Thoracic aorta (tissue), 2 donors: ENCODE data around the gene TCFL5. TPM values are rescaled to one million over a fixed set of nuclear protein-coding genes. Genes with fewer than 3 reads are reported as not detected.

Experiments used
- ATAC-seq: fragments of 150-250 bp; one replicate; pipeline ENCODE4 v1.8.0; 2017; ENCODE audit warnings: low read depth; ENCODE audit not compliant: insufficient number of reproducible peaks, low FRiP score
- DNase-seq: peaks from one replicate; pipeline ENCODE4 v3.0.0-alpha.2; 2020; ENCODE audit warnings: low spot score
- H3K27ac ChIP-seq, 2 donors: fragments of 200-600 bp; sonication (generic); 1 replicate in 1 of 2; 2 replicates in 1 of 2; pipeline ENCODE4 v1.5.1; 2016; ENCODE audit warnings: mild to moderate bottlenecking in 2 of 2, moderate library complexity in 2 of 2
- H3K27me3 ChIP-seq: fragments of 200-600 bp; sonication (generic); replicated peaks from 2 replicates; pipeline ENCODE4 v1.6.0; 2016; ENCODE audit warnings: mild to moderate bottlenecking; ENCODE audit not compliant: insufficient read depth
- H3K36me3 ChIP-seq: fragments of 200-600 bp; sonication (generic); one replicate; pipeline ENCODE4 v1.5.1; 2016
- H3K4me1 ChIP-seq, 2 donors: fragments of 200-600 bp; sonication (generic); 1 replicate in 1 of 2; 2 replicates in 1 of 2; pipeline versions ENCODE4 v1.5.1 to v1.6.0; 2016; ENCODE audit warnings: low read depth in 2 of 2, mild to moderate bottlenecking in 1 of 2; ENCODE audit not compliant: control insufficient read depth in 1 of 2
- H3K4me3 ChIP-seq: fragments of 200-600 bp; sonication (generic); 2 replicates; pipeline ENCODE4 v1.5.1; 2016; ENCODE audit warnings: mild to moderate bottlenecking
- H3K9me3 ChIP-seq: fragments of 200-600 bp; sonication (generic); 2 replicates; pipeline ENCODE4 v1.5.1; 2016
- CTCF ChIP-seq: fragments of 200-600 bp; sonication (generic); IDR thresholded peaks from one replicate; pipeline ENCODE4 v1.5.1; 2019; ENCODE audit warnings: antibody characterized with exemption
- total RNA-seq, 2 donors: library from RNA; depleted of rRNA; stranded (reverse); fragments of >200 nt; gene quantifications; one replicate each; pipeline versions ENCODE4 v1.1.0 to v1.2.3, GENCODE V29; 2016

Gene TCFL5
- total RNA-seq, 2 donors from 2014 or later, result 3.8 to 6.2 TPM

DNA sequence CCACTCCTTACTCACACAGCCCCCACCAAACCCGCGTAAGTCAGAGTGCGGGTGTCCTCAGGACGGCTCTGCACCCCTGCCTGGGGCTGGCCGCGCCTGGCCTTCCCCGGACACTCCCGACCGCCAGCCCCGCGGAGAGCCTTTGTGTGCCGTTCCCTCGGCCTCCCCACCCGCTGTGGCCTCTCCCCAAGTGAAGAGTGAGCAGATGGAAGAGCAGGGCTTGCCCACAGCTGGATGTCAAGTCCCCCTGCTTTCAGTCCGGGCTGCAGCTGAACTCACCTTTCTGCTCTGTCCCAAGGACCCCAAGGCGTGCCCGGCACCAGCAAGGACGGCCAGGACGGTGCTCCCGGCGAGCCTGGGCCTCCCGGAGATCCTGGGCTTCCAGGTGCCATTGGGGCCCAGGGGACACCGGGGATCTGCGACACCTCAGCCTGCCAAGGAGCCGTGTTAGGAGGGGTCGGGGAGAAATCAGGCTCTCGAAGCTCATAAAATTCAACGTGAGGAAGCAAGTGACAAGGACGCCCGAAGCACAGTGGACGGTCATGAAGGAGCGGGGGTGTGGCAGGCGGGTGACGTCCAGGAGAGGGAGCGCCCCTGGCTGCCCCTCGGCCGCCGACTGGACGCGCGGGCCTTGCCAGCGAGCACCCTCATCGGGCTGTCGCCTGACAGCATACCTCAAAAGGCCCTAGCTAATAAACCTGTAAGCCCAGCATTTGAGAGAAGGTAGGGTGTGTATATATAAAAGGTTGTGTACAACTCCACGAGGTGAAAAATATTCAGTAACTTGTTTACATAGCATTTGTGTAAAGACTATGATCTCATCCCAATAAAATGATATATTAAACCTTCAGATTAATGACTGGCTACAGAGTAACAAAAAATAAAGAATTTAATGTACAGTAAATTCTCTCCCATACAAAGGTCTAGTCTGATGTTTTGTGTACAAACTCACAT is 21.1 kb downstream of the TCFL5 start:
- no peak overlapping the region for H3K27ac ChIP-seq
- no peak for TF ChIP-seq CTCF
- H3K27me3 ChIP-seq, result no peaks in the 10 kb centered on the region
- no peaks in the 10 kb centered on the region for H3K36me3 ChIP-seq
- H3K4me3 ChIP-seq, result no peak overlapping the region
- no peaks in the 10 kb centered on the region for H3K9me3 ChIP-seq
- no peaks in the 10 kb centered on the region for H3K4me1 ChIP-seq
- DNase-seq (no peak), ATAC-seq (no peak)

DNA sequence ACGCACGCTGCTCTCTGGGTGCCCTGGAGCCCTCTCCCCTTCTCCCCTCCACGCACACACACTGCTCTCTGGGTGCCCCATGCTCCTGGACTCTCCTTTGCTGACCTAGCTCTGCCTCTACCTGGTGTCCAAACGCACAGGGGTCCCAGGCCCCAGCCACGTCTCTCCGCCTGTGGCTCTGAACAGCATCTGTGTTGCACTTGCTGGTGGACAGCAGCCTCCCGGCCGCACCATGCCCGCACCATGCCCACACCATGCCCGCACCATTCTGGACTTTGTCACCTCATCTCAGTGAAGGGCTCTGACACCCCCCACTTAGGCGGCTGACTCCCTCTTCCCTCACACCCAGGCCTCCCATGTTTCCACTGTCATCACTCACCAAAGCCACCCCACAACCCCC is 21.8 kb downstream of the TCFL5 start:
- Histone ChIP-seq H3K27me3 (no peaks in the 10 kb centered on the region), H3K9me3 (no peaks in the 10 kb centered on the region), H3K27ac (no peak overlapping the region), H3K4me3 (no peak overlapping the region), H3K4me1 (no peaks in the 10 kb centered on the region), H3K36me3 (no peaks in the 10 kb centered on the region)
- DNase-seq, result no peak
- TF ChIP-seq CTCF, result no peak
- no peak for ATAC-seq

- Histone ChIP-seq H3K4me3 (no peak overlapping the region), H3K36me3 (no peaks in the 10 kb centered on the region), H3K27me3 (no peaks in the 10 kb centered on the region), H3K27ac (no peak overlapping the region), H3K4me1 (no peaks in the 10 kb centered on the region), H3K9me3 (no peaks in the 10 kb centered on the region)
- ATAC-seq, result no peak
- DNase-seq, result no peak
- no peak for TF ChIP-seq CTCF
Observed at GRCh38 chr20:62839261-62839660, 22.4 kb downstream of the TCFL5 start.

- ATAC-seq (no peak), DNase-seq (no peak)
- Histone ChIP-seq H3K4me3 (no peak overlapping the region), H3K27me3 (no peaks in the 10 kb centered on the region), H3K36me3 (no peaks in the 10 kb centered on the region), H3K4me1 (no peaks in the 10 kb centered on the region), H3K27ac (no peak overlapping the region), H3K9me3 (no peaks in the 10 kb centered on the region)
- TF ChIP-seq CTCF, result no peak
Observed at GRCh38 chr20:62838128-62838891, 23.3 kb downstream of the TCFL5 start.

DNA sequence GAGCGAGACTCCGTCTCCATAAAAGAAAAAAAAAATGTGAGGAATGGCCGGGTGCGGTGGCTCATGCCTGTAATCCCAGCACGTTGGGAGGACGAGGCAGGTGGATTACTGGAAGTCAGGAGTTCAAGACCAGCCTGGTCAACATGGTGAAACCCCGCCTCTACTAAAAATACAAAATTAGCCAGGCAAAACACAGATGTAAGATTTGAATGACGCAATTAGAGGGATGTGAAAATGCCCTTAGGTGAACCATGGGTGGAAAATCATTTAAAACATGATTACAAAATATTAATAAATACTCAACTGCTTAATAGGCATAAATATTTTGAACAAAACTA is 23.9 kb downstream of the TCFL5 start:
- H3K27ac ChIP-seq, result no peak overlapping the region
- no peaks in the 10 kb centered on the region for H3K36me3 ChIP-seq

More for the DNA sequence above, 23.9 kb downstream of the TCFL5 start:
- DNase-seq (no peak), ATAC-seq (no peak)
- no peak for TF ChIP-seq CTCF
- H3K4me1 ChIP-seq, result no peaks in the 10 kb centered on the region
- H3K27me3 ChIP-seq, result no peaks in the 10 kb centered on the region
- H3K9me3 ChIP-seq, result no peaks in the 10 kb centered on the region
- no peak overlapping the region for H3K4me3 ChIP-seq
